Measurements from ENCODE around the gene FGD2. TPM values are rescaled to one million over a fixed set of nuclear protein-coding genes. Genes with fewer than 3 reads are reported as not detected.

FGD2 gene
- total RNA-seq, 1 donor from 2014 or later, result not detected

- no peak for TF ChIP-seq CTCF (IDR thresholded peaks at IDR 0.05; ENCODE audit: unreplicated experiment)
- no peaks in the 10 kb centered on the region for H3K9me3 Mint-ChIP-seq
- H3K36me3 Mint-ChIP-seq, result no peaks in the 10 kb centered on the region
- H3K27me3 Mint-ChIP-seq (ENCODE audit: low read depth), result no peaks in the 10 kb centered on the region
- no peak overlapping the region for H3K27ac Mint-ChIP-seq
- H3K4me3 Mint-ChIP-seq, result no peak overlapping the region
- no peak for DNase-seq (ENCODE audit: low spot score in 2 of 2, unreplicated experiment in 2 of 2)
- H3K4me1 Mint-ChIP-seq, result peaks cover 15% of the 10 kb centered on the region
Measured at GRCh38 chr6:37020381-37020780, 14.9 kb downstream of the FGD2 start.

GRCh38 chr6:37020812-37021211, 15.4 kb downstream of the FGD2 start:
- no peaks in the 10 kb centered on the region for H3K36me3 Mint-ChIP-seq
- no peak for DNase-seq (ENCODE audit: low spot score in 2 of 2, unreplicated experiment in 2 of 2)
- H3K4me3 Mint-ChIP-seq, result no peak overlapping the region
- TF ChIP-seq CTCF (IDR thresholded peaks at IDR 0.05; ENCODE audit: unreplicated experiment), result no peak
- H3K4me1 Mint-ChIP-seq, result peaks cover 15% of the 10 kb centered on the region
- H3K9me3 Mint-ChIP-seq, result no peaks in the 10 kb centered on the region
- H3K27ac Mint-ChIP-seq, result no peak overlapping the region
- H3K27me3 Mint-ChIP-seq (ENCODE audit: low read depth), result no peaks in the 10 kb centered on the region

- Mint-ChIP-seq H3K9me3 (no peaks in the 10 kb centered on the region), H3K4me1 (peaks cover 15% of the 10 kb centered on the region), H3K4me3 (no peak overlapping the region), H3K27ac (no peak overlapping the region), H3K36me3 (no peaks in the 10 kb centered on the region), H3K27me3 (ENCODE audit: low read depth) (no peaks in the 10 kb centered on the region)
- no peak for DNase-seq (ENCODE audit: low spot score in 2 of 2, unreplicated experiment in 2 of 2)
- TF ChIP-seq CTCF (IDR thresholded peaks at IDR 0.05; ENCODE audit: unreplicated experiment), result no peak
Measured at GRCh38 chr6:37021356-37022129, 16.1 kb downstream of the FGD2 start.

GRCh38 chr6:37022135-37022863, 16.8 kb downstream of the FGD2 start:
- Mint-ChIP-seq H3K9me3 (no peaks in the 10 kb centered on the region), H3K4me1 (peaks cover 15% of the 10 kb centered on the region), H3K4me3 (no peak overlapping the region), H3K36me3 (no peaks in the 10 kb centered on the region), H3K27ac (no peak overlapping the region), H3K27me3 (ENCODE audit: low read depth) (no peaks in the 10 kb centered on the region)
- TF ChIP-seq CTCF (IDR thresholded peaks at IDR 0.05; ENCODE audit: unreplicated experiment), result no peak
- no peak for DNase-seq (ENCODE audit: low spot score in 2 of 2, unreplicated experiment in 2 of 2)

- H3K27me3 Mint-ChIP-seq (ENCODE audit: low read depth), result no peaks in the 10 kb centered on the region
- no peak overlapping the region for H3K4me3 Mint-ChIP-seq
- H3K27ac Mint-ChIP-seq, result no peak overlapping the region
- no peaks in the 10 kb centered on the region for H3K4me1 Mint-ChIP-seq
- TF ChIP-seq CTCF (IDR thresholded peaks at IDR 0.05; ENCODE audit: unreplicated experiment), result no peak
- H3K36me3 Mint-ChIP-seq, result no peaks in the 10 kb centered on the region
- no peaks in the 10 kb centered on the region for H3K9me3 Mint-ChIP-seq
- no peak for DNase-seq (ENCODE audit: low spot score in 2 of 2, unreplicated experiment in 2 of 2)
Measured at GRCh38 chr6:37024656-37025337, 19.3 kb downstream of the FGD2 start.
